ENCODE results near the gene NEGR1.

GRCh38 chr1:71592646-71593274 lies 689.6 kb downstream of the NEGR1 start:
- TF ChIP-seq POLR2A (IDR thresholded peaks at IDR 0.05; ENCODE audit: borderline replicate concordance, extremely low read depth, insufficient read depth, insufficient read length) (no peak), CTCF (IDR thresholded peaks at IDR 0.05 in 2 of 3, conservative IDR thresholded peaks at IDR 0.05 in 1 of 3; ENCODE audit: borderline replicate concordance in 1 of 3, insufficient read depth in 1 of 3, low read depth in 2 of 3, low read length in 2 of 3) (no peak), POLR2AphosphoS5 (IDR thresholded peaks at IDR 0.05; ENCODE audit: low read depth, low read length) (no peak), ZFX (IDR thresholded peaks at IDR 0.05) (no peak), CBX3 (IDR thresholded peaks at IDR 0.05; ENCODE audit: low read depth) (no peak), ZNF274 (IDR thresholded peaks at IDR 0.05; ENCODE audit: low read depth, low read length) (no peak), EZH2 (IDR thresholded peaks at IDR 0.05) (no peak), EZH2phosphoT487 (IDR thresholded peaks at IDR 0.05; ENCODE audit: borderline replicate concordance) (no peak), SP1 (IDR thresholded peaks at IDR 0.05; ENCODE audit: low read depth) (no peak), MAX (IDR thresholded peaks at IDR 0.05) (no peak), RAD21 (IDR thresholded peaks at IDR 0.05; ENCODE audit: low read depth) (no peak), ATF3 (IDR thresholded peaks at IDR 0.05) (no peak)
